ENCODE results near the gene IRF9.

GRCh38 chr14:24206260-24207103, 45.4 kb downstream of the IRF9 start:
- TF ChIP-seq CTCF (IDR thresholded peaks at IDR 0.05; ENCODE audit: borderline replicate concordance, extremely low read depth, low read length, poor library complexity, severe bottlenecking) (no peak), EZH2 (IDR thresholded peaks at IDR 0.05; ENCODE audit: borderline replicate concordance, low read depth, low read length, severe bottlenecking) (no peak)
